ENCODE data around the gene RPS6KA5. TPM values are rescaled to one million over a fixed set of nuclear protein-coding genes. Genes with fewer than 3 reads are reported as not detected.
A peak's percentile ranks its signal among the peaks of the same experiment; 100 is the strongest.

Gene RPS6KA5
- total RNA-seq, 1 donor = 0.86 TPM

- no peak for TF ChIP-seq CTCF (IDR thresholded peaks at IDR 0.05; ENCODE audit: insufficient read depth, low read depth, low read length)
- DNase-seq (ENCODE audit: low read depth) = no peak
- H3K4me3 ChIP-seq (ENCODE audit: low read depth, low read length) = no peak overlapping the region
These were observed 68.6 kb downstream of the RPS6KA5 start for GRCh38 chr14:90991690-90992443.

DNA sequence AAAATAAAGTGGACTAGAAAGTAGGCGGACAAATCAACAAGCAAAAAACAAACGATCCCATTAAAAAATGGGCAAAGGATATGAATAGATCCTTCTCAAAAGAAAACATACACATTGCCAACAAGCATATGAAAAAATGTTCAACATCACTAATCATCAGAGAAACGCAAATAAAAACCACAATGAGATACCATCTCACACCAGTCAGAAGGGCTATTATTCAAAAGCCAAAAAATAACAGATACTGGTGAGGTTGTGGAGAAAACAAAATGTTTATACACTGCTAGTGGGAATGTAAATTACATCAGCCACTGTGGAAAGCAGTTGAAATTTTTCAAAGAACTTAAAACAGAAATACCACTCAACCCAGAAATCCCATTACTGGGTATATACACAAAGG lies 70.3 kb downstream of the RPS6KA5 start:
- TF ChIP-seq CTCF (IDR thresholded peaks at IDR 0.05; ENCODE audit: insufficient read depth, low read depth, low read length) = no peak
- no peak overlapping the region for H3K4me3 ChIP-seq (ENCODE audit: low read depth, low read length)
- peak; percentile 59 for DNase-seq (ENCODE audit: low read depth)

GRCh38 chr14:90987140-90987539 lies 73.3 kb downstream of the RPS6KA5 start:
- no peak for TF ChIP-seq CTCF (IDR thresholded peaks at IDR 0.05; ENCODE audit: insufficient read depth, low read depth, low read length)
- DNase-seq (ENCODE audit: low read depth) = no peak
- no peak overlapping the region for H3K4me3 ChIP-seq (ENCODE audit: low read depth, low read length)

GRCh38 chr14:90986510-90986909 lies 73.9 kb downstream of the RPS6KA5 start:
- TF ChIP-seq CTCF (IDR thresholded peaks at IDR 0.05; ENCODE audit: insufficient read depth, low read depth, low read length) = no peak
- DNase-seq (ENCODE audit: low read depth) = no peak
- H3K4me3 ChIP-seq (ENCODE audit: low read depth, low read length) = no peak overlapping the region

- H3K4me3 ChIP-seq (ENCODE audit: low read depth, low read length) = no peak overlapping the region
- TF ChIP-seq CTCF (IDR thresholded peaks at IDR 0.05; ENCODE audit: insufficient read depth, low read depth, low read length) = no peak
- DNase-seq (ENCODE audit: low read depth) = no peak
These were observed 74.7 kb downstream of the RPS6KA5 start for GRCh38 chr14:90985601-90986242.

DNA sequence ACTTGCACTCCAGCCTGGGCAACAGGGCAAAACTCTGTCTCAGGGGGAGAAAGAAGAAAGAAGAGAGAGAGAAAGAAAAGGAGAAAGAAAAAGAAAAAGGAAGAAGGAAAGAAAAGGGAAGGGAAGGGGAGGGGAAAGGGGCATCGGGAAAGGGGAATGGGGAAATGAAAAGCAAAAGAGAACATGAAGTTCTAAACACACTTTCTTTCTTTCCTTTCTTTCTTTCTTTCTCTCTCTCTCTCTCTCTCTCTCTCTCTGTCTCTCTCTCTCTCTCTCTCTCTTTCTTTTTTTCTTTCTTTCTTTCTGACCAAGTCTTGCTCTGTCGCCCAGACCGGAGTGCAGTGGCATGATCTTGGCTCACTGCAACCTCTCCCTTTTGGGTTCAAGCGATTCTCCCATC lies 76.9 kb downstream of the RPS6KA5 start:
- no peak overlapping the region for H3K4me3 ChIP-seq (ENCODE audit: low read depth, low read length)
- DNase-seq (ENCODE audit: low read depth) = no peak
- TF ChIP-seq CTCF (IDR thresholded peaks at IDR 0.05; ENCODE audit: insufficient read depth, low read depth, low read length) = no peak
